Upper lobe of right lung (tissue), 1 donor: ENCODE data around the gene ATP6V0A4. TPM values are rescaled to one million over a fixed set of nuclear protein-coding genes. Genes with fewer than 3 reads are reported as not detected.
A peak's percentile ranks its signal among the peaks of the same experiment; 100 is the strongest.

ENCODE experiments used
- ATAC-seq: fragments of 200-7000 bp; cut with Tn5 transposase; one replicate; pipeline ENCODE4 v1.9.1; 2020; ENCODE audit warnings: mild to moderate bottlenecking, moderate library complexity
- DNase-seq: peaks from one replicate; pipeline ENCODE4 v3.0.0-alpha.2; 2020
- H3K27ac ChIP-seq: fragments of 200-600 bp; one replicate; pipeline ENCODE4 v1.8.0; 2022
- H3K27me3 ChIP-seq: fragments of 200-600 bp; one replicate; pipeline ENCODE4 v1.8.0; 2022; ENCODE audit warnings: mild to moderate bottlenecking
- H3K36me3 ChIP-seq: fragments of 200-600 bp; one replicate; pipeline ENCODE4 v1.8.0; 2022
- H3K4me1 ChIP-seq: fragments of 200-600 bp; one replicate; pipeline ENCODE4 v1.8.0; 2022
- H3K4me3 ChIP-seq: fragments of 200-600 bp; one replicate; pipeline ENCODE4 v1.8.0; 2022; ENCODE audit warnings: mild to moderate bottlenecking
- H3K9me3 ChIP-seq: fragments of 200-600 bp; one replicate; pipeline ENCODE4 v1.8.0; 2022
- CTCF ChIP-seq: fragments of 200-600 bp; IDR thresholded peaks from one replicate; pipeline ENCODE4 v1.8.0; 2022; ENCODE audit warnings: antibody characterized with exemption
- intact Hi-C: fragments of 100-400 bp; cut with DNase I; formaldehyde crosslinking; loops from one replicate; pipeline ENCODE4 v1.11.0; 2022
- total RNA-seq: library from RNA; stranded (reverse); fragmentation: NEBNext Ultra II Directional; extraction: Animal tissue kit (Norgen Biotek cat#: 25700); gene quantifications from one replicate; pipeline ENCODE4 v1.2.1, GENCODE V29; 2021
- donor health status: DM: no; HTN: yes; CAD: no; lungs with severe emphysema.

ATP6V0A4 gene
- total RNA-seq, 1 donor from 2014 or later, result 2.4 TPM

- no peaks in the 10 kb centered on the region for H3K36me3 ChIP-seq
- intact Hi-C loops, result no loop called here
- peak; percentile 67 for DNase-seq
- no peak for TF ChIP-seq CTCF
- H3K27ac ChIP-seq, result no peak overlapping the region
- peak; percentile 71 for ATAC-seq
- H3K9me3 ChIP-seq, result no peaks in the 10 kb centered on the region
- no peaks in the 10 kb centered on the region for H3K27me3 ChIP-seq
- H3K4me1 ChIP-seq, result no peaks in the 10 kb centered on the region
- H3K4me3 ChIP-seq, result peak overlapping the region; percentile 37
Measured at GRCh38 chr7:138663725-138664710, 134.0 kb downstream of the ATP6V0A4 start.

- no peak overlapping the region for H3K27ac ChIP-seq
- intact Hi-C loops, result no loop called here
Measured at GRCh38 chr7:138662991-138663320, 135.0 kb downstream of the ATP6V0A4 start.

GRCh38 chr7:138662076-138662990 lies 135.7 kb downstream of the ATP6V0A4 start:
- intact Hi-C loops, result no loop called here
- H3K9me3 ChIP-seq, result no peaks in the 10 kb centered on the region
- no peak overlapping the region for H3K4me3 ChIP-seq
- no peaks in the 10 kb centered on the region for H3K27me3 ChIP-seq
- H3K36me3 ChIP-seq, result no peaks in the 10 kb centered on the region
- DNase-seq (no peak), ATAC-seq (no peak)
- no peak overlapping the region for H3K27ac ChIP-seq
- no peak for TF ChIP-seq CTCF
- no peaks in the 10 kb centered on the region for H3K4me1 ChIP-seq

More at GRCh38 chr7:138662991-138663320, 135.0 kb downstream of the ATP6V0A4 start:
- TF ChIP-seq CTCF, result no peak
- no peaks in the 10 kb centered on the region for H3K4me1 ChIP-seq
- DNase-seq (no peak), ATAC-seq (no peak)
- H3K36me3 ChIP-seq, result no peaks in the 10 kb centered on the region
- H3K4me3 ChIP-seq, result no peak overlapping the region
- no peaks in the 10 kb centered on the region for H3K9me3 ChIP-seq
- no peaks in the 10 kb centered on the region for H3K27me3 ChIP-seq

- intact Hi-C loops, result no loop called here
- no peak for TF ChIP-seq CTCF
- Histone ChIP-seq H3K4me1 (no peaks in the 10 kb centered on the region), H3K27me3 (no peaks in the 10 kb centered on the region), H3K27ac (no peak overlapping the region), H3K9me3 (no peaks in the 10 kb centered on the region), H3K4me3 (no peak overlapping the region), H3K36me3 (no peaks in the 10 kb centered on the region)
- ATAC-seq (no peak), DNase-seq (no peak)
Measured at GRCh38 chr7:138661069-138661635, 136.8 kb downstream of the ATP6V0A4 start.

GRCh38 chr7:138658889-138659288 lies 139.1 kb downstream of the ATP6V0A4 start:
- no peak for TF ChIP-seq CTCF
- Histone ChIP-seq H3K4me3 (no peak overlapping the region), H3K27ac (no peak overlapping the region), H3K9me3 (no peaks in the 10 kb centered on the region), H3K27me3 (no peaks in the 10 kb centered on the region), H3K36me3 (no peaks in the 10 kb centered on the region), H3K4me1 (no peaks in the 10 kb centered on the region)
- intact Hi-C loops, result no loop called here
- ATAC-seq, result no peak
- DNase-seq, result no peak
